HEK293 (cell line): ENCODE measurements around the gene CNEP1R1.

Experiments
- MEIS1 ChIP-seq: sonication (generic); formaldehyde crosslinking; IDR thresholded peaks from 2 replicates; pipeline ENCODE4 v1.8.1; 2022; ENCODE audit warnings: missing genetic modification reagents, mild to moderate bottlenecking, borderline replicate concordance
- ZNF792 ChIP-seq: fragments of 450-650 bp; formaldehyde crosslinking; IDR thresholded peaks from 2 replicates; pipeline ENCODE4 v1.5.1; 2016; ENCODE audit warnings: missing biosample characterization, missing genetic modification characterization

DNA sequence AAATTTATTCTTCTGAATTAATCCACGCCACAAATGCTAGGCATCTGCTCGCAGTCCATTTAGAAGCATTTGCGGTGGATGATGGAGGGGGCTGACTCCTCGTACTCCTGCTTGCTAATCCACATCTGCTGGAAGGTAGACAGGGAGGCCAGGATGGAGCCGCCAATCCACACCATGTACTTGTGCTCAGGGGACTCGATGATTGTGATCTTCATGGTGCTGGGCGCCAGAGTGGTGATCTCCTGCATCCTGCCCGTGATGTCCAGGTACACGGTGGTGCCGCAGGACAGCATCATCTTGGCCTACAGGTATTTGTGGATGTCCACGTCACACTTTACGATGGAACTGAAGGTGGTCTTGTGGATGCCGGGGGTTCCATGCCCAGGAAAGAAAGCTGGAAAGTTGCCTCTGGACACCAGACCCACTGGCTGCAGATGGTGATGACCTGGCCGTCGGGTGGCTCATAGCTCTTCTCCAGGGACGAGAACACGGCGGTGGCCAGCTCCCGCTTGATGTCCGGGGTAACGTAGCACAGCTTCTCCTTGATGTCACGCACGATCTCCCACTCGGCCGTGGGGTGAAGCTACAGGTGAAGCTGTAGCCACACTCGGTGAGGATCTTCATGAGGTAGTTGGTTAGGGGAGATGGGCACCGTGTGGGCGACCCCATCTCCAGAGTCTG, 33.2 kb downstream of the CNEP1R1 start:
- TF ChIP-seq MEIS1, result no peak
- no peak for TF ChIP-seq ZNF792 (tag by site-specific recombination)
